HG02938 (cell line): ENCODE results near the gene NDUFS8.

Experiments
- ATAC-seq: cut with Tn5 transposase; IDR thresholded peaks from one replicate; pipeline ENCODE4 v1.9.1; 2021; ENCODE audit warnings: mild to moderate bottlenecking, moderate library complexity; ENCODE audit not compliant: unreplicated experiment

NDUFS8 gene

GRCh38 chr11:68002938-68003845 is 27.3 kb upstream of the NDUFS8 start:
- peak; percentile 24 for ATAC-seq

GRCh38 chr11:68003846-68004550 is 26.5 kb upstream of the NDUFS8 start, which contains the start of gene UNC93B1:
UNC93B1 (minus strand) TSS chr11:68004097; CDS start chr11:68004043, 54 bp downstream.
- ATAC-seq = peak; percentile 42

GRCh38 chr11:68004551-68005335 is 25.7 kb upstream of the NDUFS8 start:
- no peak for ATAC-seq

- no peak for ATAC-seq
Observed at GRCh38 chr11:68006606-68007166, 23.8 kb upstream of the NDUFS8 start.

- ATAC-seq = no peak
Observed at GRCh38 chr11:68007498-68008380, 22.7 kb upstream of the NDUFS8 start.

GRCh38 chr11:68008381-68009337 is 21.8 kb upstream of the NDUFS8 start:
- ATAC-seq = no peak

- ATAC-seq = no peak
Observed at GRCh38 chr11:68009391-68010089, 20.9 kb upstream of the NDUFS8 start.

- ATAC-seq = no peak
Observed at GRCh38 chr11:68010090-68011041, 20.1 kb upstream of the NDUFS8 start, which contains the start of gene ALDH3B1. ALDH3B1 (plus strand) TSS chr11:68010327; CDS start chr11:68015298, 4,971 bp downstream.

GRCh38 chr11:68011051-68011943 is 19.2 kb upstream of the NDUFS8 start:
- ATAC-seq = no peak

- ATAC-seq = no peak
Observed at GRCh38 chr11:68012044-68012842, 18.2 kb upstream of the NDUFS8 start.

- no peak for ATAC-seq
Observed at GRCh38 chr11:68012843-68013610, 17.5 kb upstream of the NDUFS8 start.

GRCh38 chr11:68013611-68014156 is 16.8 kb upstream of the NDUFS8 start:
- no peak for ATAC-seq

GRCh38 chr11:68014157-68014946 is 16.1 kb upstream of the NDUFS8 start:
- no peak for ATAC-seq
